ENCODE measurements around the gene ROR1.

DNA sequence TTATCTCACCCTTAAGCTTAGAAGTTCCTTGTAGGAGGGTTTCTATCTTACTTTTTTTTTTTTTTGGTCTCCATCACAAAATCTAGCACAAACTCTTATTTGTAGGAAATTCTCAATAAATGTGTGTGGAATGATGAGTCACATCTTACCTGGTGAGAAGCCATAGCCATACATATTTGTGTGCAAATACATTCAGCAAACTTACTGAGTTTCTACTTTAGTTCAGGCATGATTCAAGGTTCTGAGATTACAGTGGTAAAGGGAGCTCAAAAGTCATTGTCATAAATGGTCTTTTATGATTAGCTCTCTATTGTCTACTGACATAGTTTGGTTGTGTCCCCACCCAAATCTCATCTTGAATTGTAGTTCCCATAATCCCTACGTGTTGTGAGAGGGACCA is 236.5 kb downstream of the ROR1 start:
- TF ChIP-seq CTCF (IDR thresholded peaks at IDR 0.05; ENCODE audit: borderline replicate concordance, extremely low read depth, low read length, poor library complexity, severe bottlenecking) (no peak), EZH2 (IDR thresholded peaks at IDR 0.05; ENCODE audit: borderline replicate concordance, low read depth, low read length, severe bottlenecking) (no peak)
